ENCODE data around the gene COL4A3.
A peak's percentile ranks its signal among the peaks of the same experiment; 100 is the strongest.

The COL4A3 gene

GRCh38 chr2:227163998-227164762 is at the start of gene COL4A3, which contains the start of gene COL4A4:
Gene COL4A3 (plus strand): TSS chr2:227164624. CDS start chr2:227164727, 103 bp downstream.
Gene COL4A4 (minus strand): TSS chr2:227164205. CDS start chr2:227147483, 16,722 bp downstream.
- Histone ChIP-seq H3K9ac (ENCODE audit: low read length) (no peak within 1 kb of the TSS), H3K4me3 (ENCODE audit: low read depth, low read length) (peak within 1 kb of the TSS; percentile 80), H3K9me3 (ENCODE audit: control insufficient read depth, insufficient read depth, low read depth, low read length) (0 out of 2 replicates have a peak, but pooled peaks cover 2% of the 10 kb centered on the region), H3K27ac (ENCODE audit: low read depth, low read length) (no peak within 1 kb of the TSS), H3K36me3 (ENCODE audit: control insufficient read depth, insufficient read depth, low read length) (no peaks in the 10 kb centered on the region), H3K27me3 (ENCODE audit: control insufficient read depth, insufficient read depth, low read length) (peaks cover 81% of the 10 kb centered on the region), H3K4me1 (ENCODE audit: control insufficient read depth, insufficient read depth, low read length) (peaks cover 6% of the 10 kb centered on the region; the same call in 1 of the 2 replicates)

GRCh38 chr2:227115761-227116160 is 48.7 kb upstream of the COL4A3 start:
- no peaks in the 10 kb centered on the region for H3K27me3 ChIP-seq (ENCODE audit: control insufficient read depth, insufficient read depth, low read length)
- no peak overlapping the region for H3K4me3 ChIP-seq (ENCODE audit: low read depth, low read length)
- H3K9me3 ChIP-seq (ENCODE audit: control insufficient read depth, insufficient read depth, low read depth, low read length): no peaks in the 10 kb centered on the region
- H3K9ac ChIP-seq (ENCODE audit: low read length): no peak overlapping the region
- H3K36me3 ChIP-seq (ENCODE audit: control insufficient read depth, insufficient read depth, low read length): no peaks in the 10 kb centered on the region
- H3K4me1 ChIP-seq (ENCODE audit: control insufficient read depth, insufficient read depth, low read length): no peaks in the 10 kb centered on the region; the same call in 1 of the 2 replicates
- no peak overlapping the region for H3K27ac ChIP-seq (ENCODE audit: low read depth, low read length)

GRCh38 chr2:227117027-227117426 is 47.4 kb upstream of the COL4A3 start:
- Histone ChIP-seq H3K4me3 (ENCODE audit: low read depth, low read length) (no peak overlapping the region), H3K27me3 (ENCODE audit: control insufficient read depth, insufficient read depth, low read length) (no peaks in the 10 kb centered on the region), H3K36me3 (ENCODE audit: control insufficient read depth, insufficient read depth, low read length) (no peaks in the 10 kb centered on the region), H3K4me1 (ENCODE audit: control insufficient read depth, insufficient read depth, low read length) (no peaks in the 10 kb centered on the region; the same call in 1 of the 2 replicates), H3K9me3 (ENCODE audit: control insufficient read depth, insufficient read depth, low read depth, low read length) (no peaks in the 10 kb centered on the region), H3K9ac (ENCODE audit: low read length) (no peak overlapping the region), H3K27ac (ENCODE audit: low read depth, low read length) (no peak overlapping the region)

GRCh38 chr2:227117852-227118251 is 46.6 kb upstream of the COL4A3 start:
- no peak overlapping the region for H3K4me3 ChIP-seq (ENCODE audit: low read depth, low read length)
- no peaks in the 10 kb centered on the region; the same call in 1 of the 2 replicates for H3K4me1 ChIP-seq (ENCODE audit: control insufficient read depth, insufficient read depth, low read length)
- no peak overlapping the region for H3K9ac ChIP-seq (ENCODE audit: low read length)
- no peaks in the 10 kb centered on the region for H3K27me3 ChIP-seq (ENCODE audit: control insufficient read depth, insufficient read depth, low read length)
- no peaks in the 10 kb centered on the region for H3K36me3 ChIP-seq (ENCODE audit: control insufficient read depth, insufficient read depth, low read length)
- no peak overlapping the region for H3K27ac ChIP-seq (ENCODE audit: low read depth, low read length)
- H3K9me3 ChIP-seq (ENCODE audit: control insufficient read depth, insufficient read depth, low read depth, low read length): no peaks in the 10 kb centered on the region

- Histone ChIP-seq H3K9me3 (ENCODE audit: control insufficient read depth, insufficient read depth, low read depth, low read length) (no peaks in the 10 kb centered on the region), H3K4me1 (ENCODE audit: control insufficient read depth, insufficient read depth, low read length) (no peaks in the 10 kb centered on the region; the same call in 1 of the 2 replicates), H3K27me3 (ENCODE audit: control insufficient read depth, insufficient read depth, low read length) (no peaks in the 10 kb centered on the region), H3K4me3 (ENCODE audit: low read depth, low read length) (no peak overlapping the region), H3K36me3 (ENCODE audit: control insufficient read depth, insufficient read depth, low read length) (no peaks in the 10 kb centered on the region), H3K9ac (ENCODE audit: low read length) (no peak overlapping the region), H3K27ac (ENCODE audit: low read depth, low read length) (no peak overlapping the region)
Measured at GRCh38 chr2:227118353-227118752, 46.1 kb upstream of the COL4A3 start.

- Histone ChIP-seq H3K4me3 (ENCODE audit: low read depth, low read length) (no peak overlapping the region), H3K27ac (ENCODE audit: low read depth, low read length) (no peak overlapping the region), H3K4me1 (ENCODE audit: control insufficient read depth, insufficient read depth, low read length) (no peaks in the 10 kb centered on the region; the same call in 1 of the 2 replicates), H3K9ac (ENCODE audit: low read length) (no peak overlapping the region), H3K27me3 (ENCODE audit: control insufficient read depth, insufficient read depth, low read length) (no peaks in the 10 kb centered on the region), H3K36me3 (ENCODE audit: control insufficient read depth, insufficient read depth, low read length) (no peaks in the 10 kb centered on the region), H3K9me3 (ENCODE audit: control insufficient read depth, insufficient read depth, low read depth, low read length) (no peaks in the 10 kb centered on the region)
Measured at GRCh38 chr2:227123697-227124096, 40.7 kb upstream of the COL4A3 start.

- H3K9me3 ChIP-seq (ENCODE audit: control insufficient read depth, insufficient read depth, low read depth, low read length): no peaks in the 10 kb centered on the region
- H3K4me3 ChIP-seq (ENCODE audit: low read depth, low read length): no peak overlapping the region
- H3K27ac ChIP-seq (ENCODE audit: low read depth, low read length): no peak overlapping the region
- H3K27me3 ChIP-seq (ENCODE audit: control insufficient read depth, insufficient read depth, low read length): no peaks in the 10 kb centered on the region
- H3K4me1 ChIP-seq (ENCODE audit: control insufficient read depth, insufficient read depth, low read length): no peaks in the 10 kb centered on the region; the same call in 1 of the 2 replicates
- H3K36me3 ChIP-seq (ENCODE audit: control insufficient read depth, insufficient read depth, low read length): no peaks in the 10 kb centered on the region
- no peak overlapping the region for H3K9ac ChIP-seq (ENCODE audit: low read length)
Measured at GRCh38 chr2:227124811-227125210, 39.6 kb upstream of the COL4A3 start.

GRCh38 chr2:227125506-227125905 is 38.9 kb upstream of the COL4A3 start:
- no peak overlapping the region for H3K9ac ChIP-seq (ENCODE audit: low read length)
- H3K27me3 ChIP-seq (ENCODE audit: control insufficient read depth, insufficient read depth, low read length): no peaks in the 10 kb centered on the region
- H3K4me1 ChIP-seq (ENCODE audit: control insufficient read depth, insufficient read depth, low read length): no peaks in the 10 kb centered on the region; the same call in 1 of the 2 replicates
- no peaks in the 10 kb centered on the region for H3K9me3 ChIP-seq (ENCODE audit: control insufficient read depth, insufficient read depth, low read depth, low read length)
- H3K4me3 ChIP-seq (ENCODE audit: low read depth, low read length): no peak overlapping the region
- no peak overlapping the region for H3K27ac ChIP-seq (ENCODE audit: low read depth, low read length)
- H3K36me3 ChIP-seq (ENCODE audit: control insufficient read depth, insufficient read depth, low read length): no peaks in the 10 kb centered on the region

- no peak overlapping the region for H3K27ac ChIP-seq (ENCODE audit: low read depth, low read length)
- H3K36me3 ChIP-seq (ENCODE audit: control insufficient read depth, insufficient read depth, low read length): no peaks in the 10 kb centered on the region
- no peaks in the 10 kb centered on the region for H3K9me3 ChIP-seq (ENCODE audit: control insufficient read depth, insufficient read depth, low read depth, low read length)
- no peaks in the 10 kb centered on the region; the same call in 1 of the 2 replicates for H3K4me1 ChIP-seq (ENCODE audit: control insufficient read depth, insufficient read depth, low read length)
- no peak overlapping the region for H3K9ac ChIP-seq (ENCODE audit: low read length)
- H3K4me3 ChIP-seq (ENCODE audit: low read depth, low read length): no peak overlapping the region
- H3K27me3 ChIP-seq (ENCODE audit: control insufficient read depth, insufficient read depth, low read length): no peaks in the 10 kb centered on the region
Measured at GRCh38 chr2:227127201-227127600, 37.2 kb upstream of the COL4A3 start.

GRCh38 chr2:227130636-227131035 is 33.8 kb upstream of the COL4A3 start:
- Histone ChIP-seq H3K4me1 (ENCODE audit: control insufficient read depth, insufficient read depth, low read length) (no peaks in the 10 kb centered on the region; the same call in 1 of the 2 replicates), H3K27ac (ENCODE audit: low read depth, low read length) (no peak overlapping the region), H3K36me3 (ENCODE audit: control insufficient read depth, insufficient read depth, low read length) (no peaks in the 10 kb centered on the region), H3K9ac (ENCODE audit: low read length) (no peak overlapping the region), H3K27me3 (ENCODE audit: control insufficient read depth, insufficient read depth, low read length) (no peaks in the 10 kb centered on the region), H3K4me3 (ENCODE audit: low read depth, low read length) (no peak overlapping the region), H3K9me3 (ENCODE audit: control insufficient read depth, insufficient read depth, low read depth, low read length) (no peaks in the 10 kb centered on the region)

GRCh38 chr2:227132986-227133385 is 31.4 kb upstream of the COL4A3 start:
- no peaks in the 10 kb centered on the region for H3K9me3 ChIP-seq (ENCODE audit: control insufficient read depth, insufficient read depth, low read depth, low read length)
- no peak overlapping the region for H3K9ac ChIP-seq (ENCODE audit: low read length)

More at GRCh38 chr2:227132986-227133385, 31.4 kb upstream of the COL4A3 start:
- Histone ChIP-seq H3K4me3 (ENCODE audit: low read depth, low read length) (no peak overlapping the region), H3K36me3 (ENCODE audit: control insufficient read depth, insufficient read depth, low read length) (no peaks in the 10 kb centered on the region), H3K27me3 (ENCODE audit: control insufficient read depth, insufficient read depth, low read length) (no peaks in the 10 kb centered on the region), H3K27ac (ENCODE audit: low read depth, low read length) (no peak overlapping the region), H3K4me1 (ENCODE audit: control insufficient read depth, insufficient read depth, low read length) (no peaks in the 10 kb centered on the region)
